Measurements from ENCODE around the gene AP5Z1. TPM values are rescaled to one million over a fixed set of nuclear protein-coding genes. Genes with fewer than 3 reads are reported as not detected.
A peak's percentile ranks its signal among the peaks of the same experiment; 100 is the strongest.

Gene AP5Z1
- total and polyA plus RNA-seq, 2 donors (not counting 1 experiment from before 2014, with no cell fraction given): 11.1 to 32.2 TPM

DNA sequence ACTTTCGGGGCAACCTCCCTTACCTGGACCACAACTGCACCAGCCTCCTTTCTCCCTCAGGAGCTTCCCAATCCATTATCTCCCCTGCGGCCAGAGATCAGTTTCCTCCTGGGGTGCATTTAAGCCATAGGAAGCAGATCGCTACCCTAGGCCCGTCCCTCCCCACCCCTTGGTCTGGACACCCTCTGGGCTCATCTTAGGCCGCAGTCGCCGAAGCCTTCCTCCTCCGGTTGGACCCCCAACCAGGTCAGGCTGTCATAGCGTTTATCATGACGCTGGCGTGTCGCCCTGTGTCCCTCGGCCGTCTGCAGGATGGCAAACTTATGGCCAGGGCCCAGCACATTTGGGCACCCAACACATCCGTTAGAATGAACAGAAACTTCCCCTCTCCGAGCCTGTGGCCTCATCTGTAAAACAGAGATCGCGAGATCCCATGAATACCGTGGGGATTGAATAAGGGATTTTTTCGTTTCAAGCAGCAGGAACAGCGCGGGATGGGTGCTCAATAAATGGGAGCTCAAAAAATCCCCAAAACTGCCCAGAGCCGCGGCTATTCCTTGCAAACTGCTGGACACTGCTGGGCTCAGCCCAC, 669 bp upstream of the AP5Z1 start:
- TF ChIP-seq, protein P1, sequence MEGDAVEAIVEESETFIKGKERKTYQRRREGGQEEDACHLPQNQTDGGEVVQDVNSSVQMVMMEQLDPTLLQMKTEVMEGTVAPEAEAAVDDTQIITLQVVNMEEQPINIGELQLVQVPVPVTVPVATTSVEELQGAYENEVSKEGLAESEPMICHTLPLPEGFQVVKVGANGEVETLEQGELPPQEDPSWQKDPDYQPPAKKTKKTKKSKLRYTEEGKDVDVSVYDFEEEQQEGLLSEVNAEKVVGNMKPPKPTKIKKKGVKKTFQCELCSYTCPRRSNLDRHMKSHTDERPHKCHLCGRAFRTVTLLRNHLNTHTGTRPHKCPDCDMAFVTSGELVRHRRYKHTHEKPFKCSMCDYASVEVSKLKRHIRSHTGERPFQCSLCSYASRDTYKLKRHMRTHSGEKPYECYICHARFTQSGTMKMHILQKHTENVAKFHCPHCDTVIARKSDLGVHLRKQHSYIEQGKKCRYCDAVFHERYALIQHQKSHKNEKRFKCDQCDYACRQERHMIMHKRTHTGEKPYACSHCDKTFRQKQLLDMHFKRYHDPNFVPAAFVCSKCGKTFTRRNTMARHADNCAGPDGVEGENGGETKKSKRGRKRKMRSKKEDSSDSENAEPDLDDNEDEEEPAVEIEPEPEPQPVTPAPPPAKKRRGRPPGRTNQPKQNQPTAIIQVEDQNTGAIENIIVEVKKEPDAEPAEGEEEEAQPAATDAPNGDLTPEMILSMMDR (conservative IDR thresholded peaks at IDR 0.05 in 1 of 2, IDR thresholded peaks at IDR 0.05 in 1 of 2; ENCODE audit: low read depth in 1 of 2, low read length in 2 of 2): no peak
- no peak for TF ChIP-seq EZH2 (IDR thresholded peaks at IDR 0.05; ENCODE audit: low read length, missing control alignments)
- DNase-seq (ENCODE audit: low read depth in 2 of 2): peak; percentile 73 to 79
- peak overlapping the region; percentile 60 to 92 (median 74) for H3K4me3 ChIP-seq (replicated peaks in 1 of 4; ENCODE audit: control extremely low read depth in 1 of 4, insufficient read depth in 1 of 4, low read depth in 3 of 4, low read length in 4 of 4)
- H3K4me1 ChIP-seq (ENCODE audit: control insufficient read depth, extremely low read depth, insufficient read depth, low read length): peaks cover 2% of the 10 kb centered on the region
- H3K9ac ChIP-seq (ENCODE audit: insufficient read depth, low read length): peak overlapping the region; percentile 96
- no peaks in the 10 kb centered on the region for H3K9me3 ChIP-seq (ENCODE audit: control insufficient read depth, insufficient read depth, low read depth, low read length)
- H3K27ac ChIP-seq (ENCODE audit: insufficient read depth, low read length): peak overlapping the region; percentile 93
- H3K4me2 ChIP-seq (ENCODE audit: extremely low read depth, insufficient read depth, low read length): peak overlapping the region; percentile 86
- no peaks in the 10 kb centered on the region for H4K20me1 ChIP-seq (ENCODE audit: control insufficient read depth, extremely low read depth, insufficient read depth, low read length)
- H3K79me2 ChIP-seq (ENCODE audit: control insufficient read depth, insufficient read depth, low read length): peaks cover 28% of the 10 kb centered on the region
- H3K36me3 ChIP-seq (ENCODE audit: control insufficient read depth, insufficient read depth, low read length): peaks cover 4% of the 10 kb centered on the region
- peak overlapping the region; percentile 51 for H2AFZ ChIP-seq (ENCODE audit: low read length)
- no peaks in the 10 kb centered on the region for H3K27me3 ChIP-seq (ENCODE audit: control insufficient read depth, insufficient read depth, low read length)

DNA sequence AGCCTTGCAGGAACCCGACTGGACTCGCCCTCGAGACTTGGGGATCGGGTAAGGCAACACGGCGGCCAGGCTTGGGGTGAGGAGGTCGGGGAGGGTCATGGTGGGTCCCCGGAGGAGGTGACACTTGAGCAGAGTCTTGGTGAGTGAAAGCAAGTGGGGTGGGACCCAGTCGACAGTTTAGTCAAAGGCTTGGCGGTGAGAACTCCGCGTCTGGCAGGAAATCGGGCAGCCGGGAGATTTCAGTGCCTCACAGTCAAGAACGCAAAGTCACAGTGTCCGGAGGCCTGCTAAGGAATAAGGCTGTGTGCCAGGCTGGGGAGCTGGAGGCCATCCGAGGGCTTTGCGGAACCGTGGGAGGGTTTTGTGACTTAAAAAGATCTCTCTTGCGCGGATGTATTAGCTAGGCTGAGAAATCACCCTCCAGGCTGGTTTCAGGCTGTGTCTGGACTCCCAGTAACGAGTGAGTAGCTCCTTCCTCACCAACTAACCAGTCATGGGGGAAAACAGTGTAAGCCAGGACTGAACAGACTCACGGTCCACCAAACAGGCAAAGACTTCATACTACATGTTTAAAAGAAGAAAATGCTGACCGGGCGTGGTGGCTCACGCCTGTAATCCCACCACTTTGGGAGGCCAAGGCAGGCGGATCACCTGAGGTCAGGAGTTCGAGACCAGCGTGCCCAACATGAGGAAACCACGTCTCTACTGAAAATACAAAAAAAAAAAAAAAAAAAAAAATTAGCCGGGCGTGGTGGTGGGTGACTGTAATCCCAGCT, 613 bp downstream of the AP5Z1 start:
- H3K9me3 ChIP-seq (ENCODE audit: control insufficient read depth, insufficient read depth, low read depth, low read length): no peaks in the 10 kb centered on the region
- peaks cover 2% of the 10 kb centered on the region for H3K4me1 ChIP-seq (ENCODE audit: control insufficient read depth, extremely low read depth, insufficient read depth, low read length)
- no peaks in the 10 kb centered on the region for H3K27me3 ChIP-seq (ENCODE audit: control insufficient read depth, insufficient read depth, low read length)
- peak overlapping the region; percentile 39 for H2AFZ ChIP-seq (ENCODE audit: low read length)
- H3K4me2 ChIP-seq (ENCODE audit: extremely low read depth, insufficient read depth, low read length): peak overlapping the region; percentile 80
- peak overlapping the region; percentile 93 for H3K27ac ChIP-seq (ENCODE audit: insufficient read depth, low read length)
- TF ChIP-seq EZH2 (IDR thresholded peaks at IDR 0.05; ENCODE audit: low read length, missing control alignments): no peak
- TF ChIP-seq, protein P1 (conservative IDR thresholded peaks at IDR 0.05 in 1 of 2, IDR thresholded peaks at IDR 0.05 in 1 of 2; ENCODE audit: low read depth in 1 of 2, low read length in 2 of 2): no peak
- no peaks in the 10 kb centered on the region for H4K20me1 ChIP-seq (ENCODE audit: control insufficient read depth, extremely low read depth, insufficient read depth, low read length)
- H3K36me3 ChIP-seq (ENCODE audit: control insufficient read depth, insufficient read depth, low read length): peaks cover 4% of the 10 kb centered on the region
- H3K79me2 ChIP-seq (ENCODE audit: control insufficient read depth, insufficient read depth, low read length): peaks cover 30% of the 10 kb centered on the region
- peak overlapping the region; percentile 96 for H3K9ac ChIP-seq (ENCODE audit: insufficient read depth, low read length)
- peak; percentile 45 to 60 for DNase-seq (ENCODE audit: low read depth in 2 of 2)
- H3K4me3 ChIP-seq (replicated peaks in 1 of 4; ENCODE audit: control extremely low read depth in 1 of 4, insufficient read depth in 1 of 4, low read depth in 3 of 4, low read length in 4 of 4): peak overlapping the region; percentile 60 to 92 (median 71)

- no peak for TF ChIP-seq EZH2 (IDR thresholded peaks at IDR 0.05; ENCODE audit: low read length, missing control alignments)
- TF ChIP-seq, protein P1 (conservative IDR thresholded peaks at IDR 0.05 in 1 of 2, IDR thresholded peaks at IDR 0.05 in 1 of 2; ENCODE audit: low read depth in 1 of 2, low read length in 2 of 2): no peak
- Histone ChIP-seq H3K4me1 (ENCODE audit: control insufficient read depth, extremely low read depth, insufficient read depth, low read length) (peaks cover 2% of the 10 kb centered on the region), H3K27ac (ENCODE audit: insufficient read depth, low read length) (no peak overlapping the region), H3K9me3 (ENCODE audit: control insufficient read depth, insufficient read depth, low read depth, low read length) (no peaks in the 10 kb centered on the region), H3K27me3 (ENCODE audit: control insufficient read depth, insufficient read depth, low read length) (no peaks in the 10 kb centered on the region), H3K36me3 (ENCODE audit: control insufficient read depth, insufficient read depth, low read length) (peaks cover 16% of the 10 kb centered on the region), H3K9ac (ENCODE audit: insufficient read depth, low read length) (no peak overlapping the region), H3K79me2 (ENCODE audit: control insufficient read depth, insufficient read depth, low read length) (peaks cover 30% of the 10 kb centered on the region), H3K4me3 (replicated peaks in 1 of 4; ENCODE audit: control extremely low read depth in 1 of 4, insufficient read depth in 1 of 4, low read depth in 3 of 4, low read length in 4 of 4) (no peak overlapping the region), H2AFZ (ENCODE audit: low read length) (no peak overlapping the region), H4K20me1 (ENCODE audit: control insufficient read depth, extremely low read depth, insufficient read depth, low read length) (no peaks in the 10 kb centered on the region), H3K4me2 (ENCODE audit: extremely low read depth, insufficient read depth, low read length) (no peak overlapping the region)
- no peak for DNase-seq (ENCODE audit: low read depth in 2 of 2)
Measured at GRCh38 chr7:4779118-4779517, 3.7 kb downstream of the AP5Z1 start.
